Tibial nerve (tissue), 4 donors: ENCODE results near the gene RCL1. TPM values are rescaled to one million over a fixed set of nuclear protein-coding genes. Genes with fewer than 3 reads are reported as not detected.

Experiments
- DNase-seq, 2 donors: peaks; one replicate each; pipeline ENCODE4 v3.0.0-alpha.2; 2019; ENCODE audit warnings: low spot score in 2 of 2
- H3K27ac ChIP-seq, 4 donors: fragments of 200-600 bp; sonication (generic) in 3 of 4; one replicate each; pipeline ENCODE4 v1.5.1; 2017 to 2019; ENCODE audit warnings: mild to moderate bottlenecking in 1 of 4
- H3K27me3 ChIP-seq, 2 donors: fragments of 200-600 bp; sonication (generic) in 1 of 2; one replicate each; pipeline versions ENCODE4 v1.5.1 to v1.6.0; 2017 to 2019
- H3K36me3 ChIP-seq, 3 donors: fragments of 200-600 bp; sonication (generic); one replicate each; pipeline ENCODE4 v1.5.1; 2018 to 2019
- H3K4me1 ChIP-seq, 4 donors: fragments of 200-600 bp; sonication (generic) in 3 of 4; one replicate each; pipeline ENCODE4 v1.5.1; 2017 to 2019
- H3K4me3 ChIP-seq, 4 donors: fragments of 200-600 bp; sonication (generic) in 3 of 4; one replicate each; pipeline ENCODE4 v1.5.1; 2017 to 2019; ENCODE audit warnings: mild to moderate bottlenecking in 1 of 4, moderate library complexity in 1 of 4
- H3K9me3 ChIP-seq, 4 donors: fragments of 200-600 bp; sonication (generic) in 3 of 4; one replicate each; pipeline ENCODE4 v1.5.1; 2017 to 2019
- EP300 ChIP-seq, 2 donors: sonication (generic); formaldehyde crosslinking; IDR thresholded peaks; one replicate each; pipeline ENCODE4 v1.6.1; 2017; ENCODE audit warnings: antibody characterized with exemption in 2 of 2, mild to moderate bottlenecking in 1 of 2
- POLR2A ChIP-seq, 2 donors: fragments of 450-650 bp; IDR thresholded peaks; one replicate each; pipeline ENCODE4 v1.6.1; 2017; ENCODE audit warnings: antibody characterized with exemption in 2 of 2, mild to moderate bottlenecking in 2 of 2, moderate library complexity in 2 of 2
- WGBS, 2 donors: methylation state at CpG; one replicate each; pipeline ENCODE4 v1.1.5; 2018; 5-methylcytosine and 5-hydroxymethylcytosine counted together
- total RNA-seq, 4 donors: library from RNA; depleted of rRNA; stranded (reverse); fragments of >200 nt; gene quantifications; one replicate each; pipeline ENCODE4 v1.1.0, GENCODE V29; 2016
- TF ChIP-seq, protein P1 (sequence below), 5 experiments: fragments of 200-600 bp in 3 of 5; fragments of 450-650 bp in 2 of 5; sonication (generic) in 3 of 5; IDR thresholded peaks; one replicate each; pipeline ENCODE4 v1.5.1; 2016 to 2019; ENCODE audit warnings: antibody characterized with exemption in 5 of 5, mild to moderate bottlenecking in 3 of 5, moderate library complexity in 2 of 5

Gene RCL1
- total RNA-seq, 4 donors from 2014 or later: 54.8 to 85.3 (median 64.0) TPM

DNA sequence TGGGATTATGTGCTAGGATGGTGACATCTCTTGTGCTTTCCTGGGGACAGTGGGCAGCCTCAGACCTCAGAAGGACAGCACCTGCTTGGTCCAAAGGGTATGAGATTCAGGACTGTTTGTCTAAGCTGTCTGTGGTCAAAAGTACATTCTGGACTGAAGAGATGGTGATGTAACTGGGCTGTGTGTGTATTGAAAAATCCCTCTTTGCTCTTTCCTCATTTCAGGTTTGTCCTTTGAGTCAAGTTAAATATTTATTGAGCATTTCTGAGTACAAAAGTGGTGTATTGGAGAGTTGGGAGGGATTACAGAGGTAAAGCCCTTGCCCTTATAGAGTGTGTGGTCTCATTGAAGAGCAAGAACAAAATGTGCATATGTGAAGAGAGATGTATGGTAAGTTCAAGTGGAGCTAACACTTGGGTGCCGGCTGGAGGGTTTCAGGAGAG, 46.7 kb downstream of the RCL1 start:
- peaks cover 0 to 43% (median 0%) of the 10 kb centered on the region in 3 donors for H3K36me3 ChIP-seq
- peaks cover 0 to 40% (median 0%) of the 10 kb centered on the region in 4 donors for H3K4me1 ChIP-seq
- no peaks in the 10 kb centered on the region for H3K27me3 ChIP-seq
- WGBS, 2 donors: 100% methylated on average over 1 of the region's 1 CpG
- peak overlapping the region in 2 of 4 donors; percentile 18 to 75 for H3K27ac ChIP-seq
- no peak overlapping the region for H3K4me3 ChIP-seq
- TF ChIP-seq POLR2A (IDR thresholded peaks at IDR 0.05) (no peak), EP300 (IDR thresholded peaks at IDR 0.05) (no peak)
- TF ChIP-seq, protein P1, sequence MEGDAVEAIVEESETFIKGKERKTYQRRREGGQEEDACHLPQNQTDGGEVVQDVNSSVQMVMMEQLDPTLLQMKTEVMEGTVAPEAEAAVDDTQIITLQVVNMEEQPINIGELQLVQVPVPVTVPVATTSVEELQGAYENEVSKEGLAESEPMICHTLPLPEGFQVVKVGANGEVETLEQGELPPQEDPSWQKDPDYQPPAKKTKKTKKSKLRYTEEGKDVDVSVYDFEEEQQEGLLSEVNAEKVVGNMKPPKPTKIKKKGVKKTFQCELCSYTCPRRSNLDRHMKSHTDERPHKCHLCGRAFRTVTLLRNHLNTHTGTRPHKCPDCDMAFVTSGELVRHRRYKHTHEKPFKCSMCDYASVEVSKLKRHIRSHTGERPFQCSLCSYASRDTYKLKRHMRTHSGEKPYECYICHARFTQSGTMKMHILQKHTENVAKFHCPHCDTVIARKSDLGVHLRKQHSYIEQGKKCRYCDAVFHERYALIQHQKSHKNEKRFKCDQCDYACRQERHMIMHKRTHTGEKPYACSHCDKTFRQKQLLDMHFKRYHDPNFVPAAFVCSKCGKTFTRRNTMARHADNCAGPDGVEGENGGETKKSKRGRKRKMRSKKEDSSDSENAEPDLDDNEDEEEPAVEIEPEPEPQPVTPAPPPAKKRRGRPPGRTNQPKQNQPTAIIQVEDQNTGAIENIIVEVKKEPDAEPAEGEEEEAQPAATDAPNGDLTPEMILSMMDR (IDR thresholded peaks at IDR 0.05): no peak
- DNase-seq: no peak
- H3K9me3 ChIP-seq: no peaks in the 10 kb centered on the region

DNA sequence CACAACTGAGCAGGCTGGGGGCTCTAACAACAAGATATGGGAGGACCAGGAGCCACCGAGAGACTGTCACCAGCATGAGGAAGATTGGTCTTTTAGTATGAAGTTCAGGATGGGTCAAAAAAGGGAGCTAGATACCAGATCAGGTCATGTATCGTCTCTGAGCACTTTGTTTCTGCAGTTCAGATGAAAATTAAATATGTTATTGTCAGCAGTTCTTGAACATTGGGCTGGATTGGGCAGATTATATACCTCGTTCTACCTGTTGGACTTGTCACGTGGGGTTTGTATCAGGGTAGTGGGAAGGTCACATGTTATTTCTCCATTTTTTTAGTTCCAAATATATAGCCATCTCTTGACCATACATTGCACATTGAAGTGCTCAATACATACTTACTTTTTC, 47.3 kb downstream of the RCL1 start:
- DNase-seq: no peak
- H3K4me3 ChIP-seq: no peak overlapping the region
- H3K9me3 ChIP-seq: no peaks in the 10 kb centered on the region
- no peaks in the 10 kb centered on the region for H3K27me3 ChIP-seq
- H3K36me3 ChIP-seq: peaks cover 0 to 45% (median 0%) of the 10 kb centered on the region in 3 donors
- H3K4me1 ChIP-seq: peaks cover 0 to 40% (median 0%) of the 10 kb centered on the region in 4 donors
- TF ChIP-seq POLR2A (IDR thresholded peaks at IDR 0.05): no peak
- TF ChIP-seq, protein P1 (IDR thresholded peaks at IDR 0.05): no peak
- no peak for TF ChIP-seq EP300 (IDR thresholded peaks at IDR 0.05)
- peak overlapping the region in 2 of 4 donors; percentile 18 to 75 for H3K27ac ChIP-seq
- WGBS, 2 donors: 94 to 96% methylated on average over 4 of the region's 4 CpGs

DNA sequence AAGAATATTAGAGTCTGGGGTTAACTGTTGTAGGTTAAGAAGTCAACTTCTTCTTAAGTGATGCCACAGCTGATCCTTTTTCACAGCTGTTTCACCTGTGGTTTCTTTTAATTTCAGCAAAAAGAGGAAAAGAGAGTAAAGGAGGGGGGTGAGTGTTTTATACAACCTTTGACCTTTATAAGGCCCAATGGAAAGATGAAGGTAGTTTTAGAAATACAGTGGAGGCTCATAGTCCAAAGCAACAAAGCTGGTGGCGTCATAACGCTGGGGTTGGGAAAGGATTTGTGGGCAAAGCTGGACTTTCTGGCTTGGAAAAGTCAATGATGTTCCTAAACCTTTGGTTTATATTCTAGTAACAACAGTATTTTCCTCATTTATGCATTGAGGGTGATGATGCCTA, 49.5 kb downstream of the RCL1 start:
- Histone ChIP-seq H3K27ac (no peak overlapping the region), H3K4me3 (no peak overlapping the region), H3K36me3 (peaks cover 0 to 65% (median 0%) of the 10 kb centered on the region in 3 donors), H3K27me3 (no peaks in the 10 kb centered on the region), H3K4me1 (peaks cover 0 to 25% (median 0%) of the 10 kb centered on the region in 4 donors), H3K9me3 (no peaks in the 10 kb centered on the region)
- TF ChIP-seq, protein P1 (IDR thresholded peaks at IDR 0.05): no peak
- TF ChIP-seq EP300 (IDR thresholded peaks at IDR 0.05): no peak
- no peak for TF ChIP-seq POLR2A (IDR thresholded peaks at IDR 0.05)
- 95 to 99% methylated on average over 2 of the region's 2 CpGs for WGBS, 2 donors
- no peak for DNase-seq

DNA sequence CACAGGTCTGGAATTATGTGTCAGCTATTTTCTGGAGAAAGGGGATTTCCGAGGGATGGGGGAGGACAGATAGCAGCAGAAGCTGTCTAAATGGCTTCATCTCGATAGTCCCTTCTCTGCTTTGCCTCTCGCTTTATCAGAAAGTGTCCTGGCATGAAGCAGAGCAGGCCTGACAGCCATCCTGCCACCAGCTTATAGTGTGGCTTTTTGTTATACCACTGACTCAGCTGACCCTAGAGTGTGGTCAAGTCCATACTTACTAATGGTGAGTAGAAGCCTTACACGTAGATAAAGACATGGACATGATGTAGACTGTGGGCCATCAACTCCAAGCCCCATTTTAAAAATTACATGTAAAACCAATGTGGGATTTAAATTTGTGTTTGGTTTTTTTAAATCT, 50.0 kb downstream of the RCL1 start:
- Histone ChIP-seq H3K4me1 (peaks cover 0 to 23% (median 0%) of the 10 kb centered on the region in 4 donors), H3K27ac (no peak overlapping the region), H3K36me3 (peaks cover 0 to 69% (median 0%) of the 10 kb centered on the region in 3 donors), H3K9me3 (no peaks in the 10 kb centered on the region), H3K27me3 (no peaks in the 10 kb centered on the region), H3K4me3 (no peak overlapping the region)
- DNase-seq: no peak
- TF ChIP-seq EP300 (IDR thresholded peaks at IDR 0.05) (no peak), POLR2A (IDR thresholded peaks at IDR 0.05) (no peak)
- TF ChIP-seq, protein P1 (IDR thresholded peaks at IDR 0.05): no peak
- WGBS, 2 donors: 92 to 96% methylated on average over 4 of the region's 4 CpGs

DNA sequence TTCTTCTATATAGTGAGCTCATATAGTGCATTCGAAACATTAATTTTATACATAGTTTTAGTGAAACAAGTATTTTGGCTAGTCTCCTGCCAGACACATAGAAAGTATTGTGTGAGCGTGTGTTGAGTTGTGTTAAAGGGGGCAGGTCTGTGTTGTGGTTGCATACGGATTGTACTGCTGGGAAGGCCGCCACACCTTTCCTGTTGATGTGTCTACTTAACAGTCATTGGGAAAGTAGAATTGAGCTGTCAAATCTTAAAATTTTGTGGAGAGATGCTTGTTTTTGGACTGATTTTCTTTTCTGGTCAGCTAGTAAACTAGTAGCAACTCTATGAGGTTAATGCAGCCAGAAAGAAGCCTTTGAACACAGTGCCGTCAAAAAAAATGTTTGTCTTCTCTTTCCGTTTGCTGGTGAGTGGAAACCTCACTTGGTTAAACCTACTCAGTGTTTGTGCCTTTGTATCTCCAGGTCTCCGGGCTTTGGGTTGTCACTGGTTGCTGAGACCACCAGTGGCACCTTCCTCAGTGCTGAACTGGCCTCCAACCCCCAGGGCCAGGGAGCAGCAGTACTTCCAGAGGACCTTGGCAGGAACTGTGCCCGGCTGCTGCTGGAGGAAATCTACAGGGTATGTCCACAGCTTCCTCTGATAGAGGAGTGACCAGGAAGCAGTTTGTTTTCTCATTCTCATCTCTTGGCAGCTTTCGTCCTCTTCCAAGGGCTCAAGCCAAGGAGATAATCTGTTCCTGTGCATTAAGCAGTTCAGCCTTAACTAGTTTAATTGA, 51.5 kb downstream of the RCL1 start:
- Histone ChIP-seq H3K27ac (no peak overlapping the region), H3K36me3 (peaks cover 0 to 69% (median 0%) of the 10 kb centered on the region in 3 donors), H3K27me3 (no peaks in the 10 kb centered on the region), H3K9me3 (no peaks in the 10 kb centered on the region), H3K4me1 (peaks cover 0 to 8% (median 0%) of the 10 kb centered on the region in 4 donors), H3K4me3 (no peak overlapping the region)
- WGBS, 2 donors: 87 to 90% methylated on average over 9 of the region's 9 CpGs
- TF ChIP-seq POLR2A (IDR thresholded peaks at IDR 0.05): no peak
- no peak for TF ChIP-seq EP300 (IDR thresholded peaks at IDR 0.05)
- TF ChIP-seq, protein P1 (IDR thresholded peaks at IDR 0.05): no peak
- DNase-seq: no peak
